NCI-H774 (cell line): ENCODE results near the gene MILR1.
"Not testable (repeated sequence)": the region's sequence is repeated elsewhere in the genome, so short reads cannot be mapped to it uniquely, and the experiment has no call there.

Experiments
- DNase-seq: peaks from one replicate; lab custom pipeline; 2025; lab: John Stamatoyannopoulos, UW

MILR1 gene

DNA sequence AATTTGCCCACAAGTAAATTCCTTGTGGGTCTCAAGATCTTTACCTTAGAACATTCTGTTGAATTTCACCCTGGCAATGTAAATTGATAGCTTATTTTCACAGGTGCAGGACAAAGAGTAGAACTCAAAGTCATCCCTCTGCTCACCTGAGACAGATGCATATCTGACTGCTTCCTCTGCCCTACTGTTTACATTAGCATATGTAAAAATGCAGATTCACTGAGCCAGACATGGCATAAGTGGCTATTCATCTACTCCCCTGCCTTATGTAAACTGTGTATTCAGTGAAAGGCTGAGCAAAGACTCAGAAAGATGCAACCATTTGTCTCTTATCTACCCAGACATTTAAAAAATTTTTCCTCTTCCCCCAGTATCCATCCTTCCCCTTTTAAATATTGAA lies 22.3 kb upstream of the MILR1 start:
- no peak for DNase-seq

DNA sequence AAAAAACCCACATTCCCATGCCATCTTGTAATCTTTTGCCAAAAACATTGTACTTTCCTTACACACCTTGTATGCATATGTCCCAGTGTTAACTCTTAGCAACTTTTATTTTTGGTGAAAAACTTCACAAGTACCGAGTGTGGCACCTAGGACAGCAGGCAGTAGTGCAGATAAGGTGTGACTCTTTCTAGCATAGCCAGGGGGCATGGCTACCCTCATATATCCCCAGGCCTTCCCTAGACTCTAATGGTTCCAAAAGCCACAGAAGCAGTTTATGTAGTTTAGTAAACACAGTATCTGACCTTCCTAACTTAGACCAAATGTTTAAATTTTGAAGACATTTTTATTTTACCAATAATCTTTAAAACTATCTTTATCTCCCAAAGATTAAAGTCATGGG lies 20.5 kb upstream of the MILR1 start:
- DNase-seq, result no peak

DNA sequence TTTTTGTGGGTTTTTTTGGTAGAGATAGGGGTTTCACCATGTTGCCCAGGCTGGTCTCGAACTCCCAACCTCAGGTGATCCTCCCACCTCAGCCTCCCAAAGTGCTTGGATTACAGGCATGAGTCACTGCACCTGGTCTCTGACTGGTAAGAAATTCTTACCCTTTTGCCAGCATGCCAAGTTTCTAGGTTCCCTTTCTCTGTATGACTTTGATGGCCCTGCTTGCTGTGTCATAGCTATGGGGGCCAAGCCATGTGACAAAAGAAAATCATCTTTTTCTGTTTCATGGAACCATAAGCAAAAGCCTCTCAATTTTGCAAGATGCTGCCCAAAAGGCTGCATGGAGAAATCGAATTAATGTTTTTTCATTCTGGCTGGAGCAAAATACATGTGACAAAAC lies 18.9 kb upstream of the MILR1 start:
- not testable (repeated sequence) for DNase-seq

DNA sequence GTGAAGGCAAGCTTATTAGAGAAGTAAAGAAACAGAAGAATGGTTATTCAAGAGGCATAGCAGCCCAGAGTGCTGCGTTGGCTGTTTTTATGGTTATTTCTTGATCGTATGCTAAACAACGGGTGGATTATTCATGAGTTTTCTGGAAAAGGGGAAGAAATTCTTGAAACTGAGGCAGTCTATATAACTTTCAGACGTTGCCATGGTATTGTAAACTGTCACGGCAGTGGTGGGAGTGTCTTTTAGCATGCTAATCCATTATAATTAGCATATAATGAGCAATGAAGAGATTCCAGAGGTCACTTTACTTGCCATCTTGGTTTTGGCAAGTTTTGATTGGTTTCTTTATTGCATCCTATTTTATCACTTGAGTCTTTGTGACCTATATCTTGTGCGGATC lies 17.4 kb upstream of the MILR1 start:
- no peak for DNase-seq

DNA sequence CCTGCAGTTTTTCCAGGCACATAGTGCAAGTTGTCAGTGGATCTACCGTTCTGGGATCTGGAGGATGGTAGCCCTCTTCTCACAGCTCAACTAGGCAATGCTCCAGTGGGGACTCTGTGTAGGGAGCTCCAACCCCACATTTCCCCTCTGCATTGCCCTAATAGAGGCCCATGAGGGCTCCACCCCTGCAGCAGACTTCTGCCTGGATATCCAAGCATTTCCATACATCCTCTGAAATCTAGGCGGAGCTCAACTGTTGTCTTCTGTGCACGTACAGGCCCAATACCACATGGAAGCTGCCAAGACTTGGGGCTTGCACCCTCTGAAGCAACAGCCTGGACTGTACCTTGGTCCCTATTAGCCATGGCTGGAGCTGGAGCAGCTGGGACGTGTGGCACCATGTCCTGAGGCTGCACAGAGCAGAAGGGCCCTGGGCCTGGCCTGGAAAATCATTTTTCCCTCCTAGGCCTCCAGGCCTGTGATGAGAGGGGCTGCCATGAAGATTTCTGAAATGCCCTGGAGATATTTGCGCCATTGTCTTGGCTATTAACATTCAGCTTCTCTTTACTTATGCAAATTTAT lies 10.9 kb upstream of the MILR1 start:
- DNase-seq, result no peak

DNA sequence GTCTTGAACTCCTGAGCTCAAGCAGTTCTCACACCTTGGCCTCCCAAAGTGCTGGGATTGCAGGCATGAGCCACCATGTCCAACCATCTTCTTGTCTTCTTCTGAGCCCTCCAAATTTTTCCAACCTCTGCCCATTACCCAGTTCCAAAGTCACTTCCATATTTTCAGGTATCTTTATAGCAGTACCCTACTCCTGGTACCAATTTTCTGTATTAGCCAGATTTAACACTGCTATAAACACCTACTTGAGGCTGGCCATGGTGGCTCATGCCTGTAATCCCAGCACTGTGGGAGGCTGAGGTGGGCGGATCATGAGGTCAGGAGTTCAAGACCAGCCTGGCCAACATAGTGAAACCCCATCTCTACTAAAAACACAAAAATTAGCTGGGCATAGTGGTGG lies 9.4 kb upstream of the MILR1 start:
- DNase-seq, result not testable (repeated sequence)

DNA sequence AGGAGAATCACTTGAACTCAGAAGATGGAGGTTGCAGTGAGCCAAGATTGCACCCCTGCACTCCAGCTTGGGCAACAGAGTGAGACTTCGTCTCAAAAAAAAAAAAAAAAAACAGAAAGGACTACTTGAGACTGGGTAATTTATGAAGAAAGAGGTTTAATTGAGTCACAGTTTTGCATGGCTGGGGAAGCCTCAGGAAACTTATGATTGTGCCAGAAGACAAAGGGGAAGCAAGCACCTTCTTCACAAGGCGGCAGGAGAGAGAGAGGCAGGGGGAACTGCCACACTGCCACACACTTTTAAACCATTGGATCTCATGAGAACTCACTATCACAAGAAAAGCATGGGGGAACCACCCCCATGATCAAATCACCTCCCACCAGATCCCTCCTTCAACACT lies 9.0 kb upstream of the MILR1 start:
- no peak for DNase-seq

DNA sequence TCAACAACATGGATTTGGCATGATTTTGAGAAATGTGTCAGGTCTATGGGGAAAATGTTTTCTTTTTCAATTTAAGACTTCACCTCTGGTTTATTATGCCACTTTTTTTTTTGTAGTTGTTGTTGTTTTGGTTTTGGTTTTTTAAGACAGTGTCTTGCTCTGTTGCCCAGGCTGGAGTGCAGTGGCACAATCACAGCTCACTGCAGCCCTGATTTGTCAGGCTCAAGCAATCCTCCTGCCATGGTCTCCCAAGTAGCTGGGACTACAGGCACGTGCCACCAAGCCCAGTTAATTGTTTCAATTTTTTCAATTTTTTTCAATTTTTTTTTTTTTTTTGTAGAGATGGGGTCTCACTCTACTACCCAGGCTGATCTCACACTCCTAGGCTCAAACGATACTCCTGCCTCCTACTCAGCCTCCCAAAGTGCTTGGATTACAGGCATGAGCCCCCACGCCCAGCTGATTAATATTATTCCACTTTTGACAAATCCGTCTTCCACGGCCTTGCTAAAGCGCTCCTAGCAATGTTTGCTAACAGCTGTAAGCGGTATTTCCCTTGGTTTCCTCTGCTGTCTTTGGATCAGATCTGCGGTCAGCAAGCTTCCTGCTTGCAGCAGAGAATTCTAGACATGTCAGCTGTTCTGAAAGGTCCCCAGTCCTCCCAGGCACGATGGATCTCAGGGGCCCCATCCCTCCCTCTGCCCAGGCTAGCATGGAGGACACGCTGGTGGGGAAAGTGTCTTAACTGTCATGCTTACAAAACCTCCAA lies 7.0 kb upstream of the MILR1 start:
- no peak for DNase-seq

DNA sequence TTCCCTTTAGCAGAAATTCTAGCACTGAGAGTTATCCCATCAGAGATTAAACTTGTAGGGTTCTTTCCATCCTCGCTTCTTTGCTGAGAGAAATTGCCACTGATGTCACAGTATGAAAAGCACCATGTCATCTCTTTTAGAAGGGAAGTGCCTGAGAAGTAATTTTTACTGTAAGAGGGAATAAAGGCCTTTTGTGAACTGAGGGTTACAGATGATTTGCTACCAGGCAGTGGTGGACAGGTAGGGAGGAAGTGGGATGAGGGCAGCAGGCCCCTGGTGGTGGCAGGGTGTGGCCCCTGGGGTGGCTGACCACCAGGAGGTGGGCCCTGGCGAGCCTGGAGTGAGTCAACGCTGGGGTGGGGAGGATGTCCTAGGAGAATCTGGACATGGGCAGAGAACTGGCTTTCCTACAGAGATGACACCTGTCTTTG lies 6.4 kb upstream of the MILR1 start:
- no peak for DNase-seq

DNA sequence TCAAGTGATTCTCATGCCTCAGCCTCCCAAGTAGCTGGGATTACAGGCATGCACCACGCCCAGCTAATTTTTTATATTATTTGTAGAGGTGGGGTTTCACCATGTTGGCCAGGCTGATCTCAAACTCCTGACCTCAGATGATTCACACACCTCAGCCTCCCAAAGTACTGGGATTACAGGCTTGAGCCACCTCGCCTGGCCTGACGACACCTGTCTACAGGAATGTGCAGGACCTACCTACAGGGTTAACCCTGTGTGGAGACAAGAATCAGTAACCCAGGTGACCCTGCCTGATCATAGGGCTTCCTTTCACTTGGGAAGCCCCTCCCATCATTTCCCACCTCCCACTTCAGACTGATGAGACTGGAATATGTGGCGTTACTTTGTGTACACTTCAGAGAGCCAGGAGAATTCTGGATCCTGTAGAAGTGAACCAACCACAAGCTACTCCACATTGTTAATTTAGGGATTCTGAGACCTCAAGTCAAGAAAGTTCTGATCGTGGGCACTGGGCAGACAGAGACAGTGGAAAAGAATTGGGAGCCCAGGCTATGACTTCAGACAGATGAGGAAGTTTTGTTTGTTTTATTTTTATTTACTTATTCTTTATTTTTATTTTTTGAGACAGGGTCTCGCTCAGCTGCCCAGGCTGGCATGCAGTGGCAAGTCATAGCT lies 5.7 kb upstream of the MILR1 start:
- no peak for DNase-seq

DNA sequence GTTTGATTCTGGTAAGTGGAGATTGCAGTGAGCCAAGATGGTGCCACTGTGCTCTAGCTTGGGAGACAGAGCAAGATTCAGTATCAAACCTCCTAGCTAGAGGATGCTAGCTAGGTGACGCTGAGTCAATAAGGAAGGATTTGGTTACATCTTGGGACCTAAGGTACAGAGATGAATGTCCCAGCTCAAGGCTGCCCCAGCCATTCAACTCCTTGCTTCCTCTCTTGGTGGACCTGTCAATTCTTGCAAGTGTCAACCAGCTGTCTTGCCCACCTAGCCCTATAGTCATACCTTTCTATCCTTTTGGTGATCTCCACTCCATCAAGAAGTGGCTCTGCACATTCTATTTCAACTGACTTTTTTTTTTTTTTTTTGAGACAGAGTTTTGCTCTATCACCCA lies 1.4 kb upstream of the MILR1 start:
- no peak for DNase-seq

DNA sequence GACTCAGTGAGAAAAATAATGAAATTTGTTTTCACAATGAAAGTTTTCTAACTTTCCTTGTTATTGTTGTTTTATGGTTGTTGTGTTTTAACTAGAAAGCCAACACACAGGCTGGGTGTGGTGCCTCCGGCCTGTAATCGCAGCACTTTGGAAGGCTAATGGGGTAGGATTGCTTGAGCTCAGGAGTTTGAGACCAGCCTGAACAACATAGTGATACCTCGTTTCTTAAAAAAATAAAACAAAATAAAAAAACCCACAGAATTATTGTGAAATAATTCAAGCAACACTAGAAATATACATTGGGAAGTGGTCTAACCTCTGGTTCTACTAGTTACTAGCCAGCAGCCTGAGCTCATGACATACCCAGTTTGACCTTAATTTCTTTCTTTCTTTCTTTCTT lies 630 bp downstream of the MILR1 start:
- no peak for DNase-seq

DNA sequence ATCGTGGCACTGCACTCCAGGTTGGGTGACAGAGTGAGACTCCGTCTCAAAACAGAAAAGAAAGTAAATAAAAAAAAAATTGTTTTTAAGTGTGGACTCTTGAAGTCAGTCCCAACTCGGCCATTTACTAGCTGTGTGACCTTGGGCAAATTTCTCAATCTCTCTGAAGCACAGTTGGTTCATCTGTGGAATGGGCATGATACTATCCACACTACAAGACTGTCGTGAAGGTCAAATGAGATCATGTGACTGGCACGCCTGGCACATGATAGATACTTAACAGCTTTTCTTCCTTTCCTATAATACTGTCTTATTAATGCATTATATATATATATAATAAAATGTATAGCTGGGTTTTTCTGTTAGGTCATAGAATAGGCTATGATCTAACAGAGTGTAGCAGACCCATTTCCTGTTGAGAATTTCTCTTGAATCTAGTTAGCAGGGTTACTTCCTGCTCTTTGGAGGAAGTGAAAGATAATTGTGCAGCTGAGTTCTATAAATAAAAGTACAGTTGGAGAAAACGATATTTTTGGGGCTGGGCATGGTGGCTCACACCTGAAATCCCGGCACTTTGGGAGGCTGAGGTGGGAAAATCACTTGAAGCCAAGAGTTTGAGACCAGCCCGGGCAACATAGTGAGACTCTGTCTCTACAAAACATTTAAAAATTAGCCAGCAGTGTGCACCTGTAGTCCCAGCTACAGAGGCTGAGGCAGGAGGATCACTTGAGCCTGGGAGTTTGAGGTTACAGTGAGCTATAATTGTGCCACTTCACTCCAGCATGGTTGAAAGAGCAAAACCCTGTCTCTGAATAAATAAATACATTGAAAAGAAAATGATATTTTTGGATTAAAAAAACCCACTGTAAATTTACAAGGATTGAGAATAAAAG lies 7.3 kb downstream of the MILR1 start:
- DNase-seq, result no peak

DNA sequence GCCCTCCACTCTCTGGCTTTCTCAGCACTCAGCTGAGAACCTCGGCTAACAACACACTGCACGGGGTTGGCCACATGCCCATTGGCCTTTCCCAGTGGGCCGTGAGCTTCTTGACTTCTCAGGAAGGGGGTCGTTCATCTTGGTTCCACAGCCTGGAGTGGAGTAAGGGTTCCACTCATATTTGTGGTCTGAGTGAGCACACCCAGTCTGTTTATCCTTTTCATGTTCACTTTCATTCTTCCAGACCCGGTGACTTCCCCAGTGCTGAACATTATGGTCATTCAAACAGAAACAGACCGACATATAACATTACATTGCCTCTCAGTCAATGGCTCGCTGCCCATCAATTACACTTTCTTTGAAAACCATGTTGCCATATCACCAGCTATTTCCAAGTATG lies 8.2 kb downstream of the MILR1 start:
- no peak for DNase-seq

DNA sequence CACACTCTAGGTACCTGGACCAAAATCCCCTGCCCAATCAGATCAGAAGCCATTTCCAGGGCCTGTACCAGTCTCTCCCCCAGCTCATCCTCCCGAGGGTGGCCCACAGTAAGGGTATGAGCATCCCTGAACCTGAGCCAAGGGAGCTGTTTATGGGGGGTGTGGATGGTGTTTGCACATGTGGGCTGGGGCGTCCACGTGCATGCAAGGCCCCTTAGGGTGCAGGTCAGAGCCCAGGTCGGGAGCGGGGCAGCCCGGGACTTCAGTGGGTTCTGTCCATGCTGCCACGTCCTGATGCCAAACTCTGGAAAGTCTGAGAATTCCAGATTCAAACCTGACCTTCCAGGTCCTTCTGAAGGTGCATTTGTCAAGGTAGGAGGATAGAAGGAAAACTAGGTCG lies 9.8 kb downstream of the MILR1 start:
- no peak for DNase-seq

DNA sequence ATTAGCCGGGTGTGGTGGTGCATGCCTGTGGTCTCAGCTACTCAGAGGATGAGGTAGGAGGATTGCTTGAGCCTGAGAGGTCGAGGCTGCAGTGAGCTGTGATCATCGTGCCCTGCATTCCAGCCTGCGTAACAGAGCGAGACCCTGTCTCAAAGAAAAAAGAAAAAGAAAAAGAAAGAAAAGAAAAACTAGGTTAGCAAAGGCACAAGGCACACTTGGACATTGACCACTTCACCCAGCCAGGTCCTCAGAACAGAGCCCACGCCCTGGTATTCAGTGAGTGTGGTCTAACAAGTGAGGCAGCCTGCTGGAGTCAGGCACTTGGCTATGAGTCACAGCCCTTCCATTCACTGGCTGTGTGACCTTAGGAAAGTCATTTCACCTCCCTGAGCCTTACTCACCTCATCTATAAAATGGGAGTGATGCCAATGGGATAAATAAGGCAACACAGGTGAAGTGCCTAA lies 10.4 kb downstream of the MILR1 start:
- DNase-seq, result no peak

DNA sequence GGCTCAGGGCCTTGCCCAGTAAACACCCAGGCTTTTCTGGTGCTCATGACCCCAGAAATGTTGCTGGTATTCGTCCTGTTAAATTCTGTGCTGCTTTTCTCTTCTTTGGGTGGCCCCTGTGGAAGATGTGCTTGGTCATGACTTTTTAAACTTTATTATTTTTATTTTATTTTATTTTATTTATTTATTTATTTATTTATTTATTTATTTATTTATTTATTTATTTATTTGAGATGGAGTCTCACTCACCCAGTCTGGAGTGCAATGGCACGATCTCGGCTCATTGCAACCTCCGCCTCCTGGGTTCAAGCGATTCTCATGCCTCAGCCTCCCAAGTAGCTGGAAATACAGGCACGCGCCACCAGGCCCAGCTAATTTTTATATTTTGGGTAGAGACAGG lies 10.9 kb downstream of the MILR1 start:
- DNase-seq, result not testable (repeated sequence)

DNA sequence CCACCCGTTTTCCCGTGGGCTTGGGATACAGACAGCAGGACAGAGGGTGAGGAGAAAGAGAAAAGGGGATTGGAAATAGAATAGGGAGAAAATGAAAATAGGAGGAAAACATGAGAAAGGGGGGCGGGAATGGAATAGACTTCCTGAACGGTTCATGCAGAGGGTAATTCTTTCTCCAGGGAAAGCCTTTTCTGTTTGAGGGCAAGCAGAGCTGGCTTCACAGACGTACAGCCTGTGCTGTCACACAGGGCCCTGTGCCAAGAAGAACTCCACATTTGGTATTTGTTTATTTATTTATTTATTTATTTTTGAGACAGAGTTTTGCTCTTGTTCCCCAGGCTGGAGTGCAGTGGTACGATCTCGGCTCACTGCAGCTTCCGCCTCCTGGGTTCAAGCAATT lies 12.0 kb downstream of the MILR1 start:
- DNase-seq, result no peak

DNA sequence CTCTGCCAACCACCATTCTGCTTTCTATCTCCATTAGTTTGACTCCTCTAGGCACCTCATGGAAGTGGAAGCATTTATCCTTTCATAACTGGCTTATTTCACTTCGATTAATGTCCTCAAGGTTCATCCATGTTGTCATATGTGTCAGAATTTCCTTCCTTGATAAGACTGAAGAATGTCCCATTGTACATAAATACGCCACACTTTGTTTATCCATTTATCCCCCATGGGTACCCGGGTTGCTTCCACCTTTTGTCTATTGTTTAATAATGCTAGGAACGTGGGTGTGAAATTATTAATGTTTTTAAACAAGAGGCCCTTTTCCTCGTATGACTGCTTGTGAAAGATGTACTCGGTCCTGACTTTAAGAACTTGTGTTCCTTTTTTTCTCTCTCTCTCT lies 12.9 kb downstream of the MILR1 start:
- DNase-seq, result no peak

DNA sequence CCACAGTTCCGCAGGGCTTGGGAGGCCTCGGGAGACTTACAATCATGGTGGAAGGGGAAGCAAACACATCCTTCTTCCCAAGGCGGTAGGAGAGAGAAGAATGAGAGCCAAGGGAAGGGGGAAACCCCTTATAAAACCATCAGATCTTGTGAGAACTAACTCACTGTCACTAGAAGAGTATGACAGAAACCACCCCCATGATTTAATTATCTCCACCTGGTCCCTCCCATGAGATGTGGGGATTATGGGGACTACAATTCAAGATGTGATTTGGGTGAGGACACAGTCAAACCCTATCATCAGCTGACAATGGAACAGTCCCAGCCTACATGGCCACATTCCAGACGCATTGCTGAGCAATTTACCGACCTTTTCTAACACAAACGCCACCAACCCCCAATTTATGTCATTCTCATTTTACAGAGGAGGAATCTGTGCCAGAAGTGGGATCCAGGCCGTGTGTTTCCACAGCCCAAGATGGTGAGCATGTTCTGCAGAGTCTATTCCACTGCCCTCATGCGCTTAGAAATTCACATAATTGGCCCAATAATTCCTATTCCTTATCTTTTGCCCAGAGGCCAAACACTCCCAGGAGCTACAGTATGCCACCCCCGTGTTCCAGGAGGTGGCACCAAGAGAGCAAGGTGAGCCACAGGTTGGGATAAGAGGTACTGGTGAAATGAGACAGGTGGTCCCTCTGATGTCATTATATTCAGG lies 17.3 kb downstream of the MILR1 start:
- no peak for DNase-seq

DNA sequence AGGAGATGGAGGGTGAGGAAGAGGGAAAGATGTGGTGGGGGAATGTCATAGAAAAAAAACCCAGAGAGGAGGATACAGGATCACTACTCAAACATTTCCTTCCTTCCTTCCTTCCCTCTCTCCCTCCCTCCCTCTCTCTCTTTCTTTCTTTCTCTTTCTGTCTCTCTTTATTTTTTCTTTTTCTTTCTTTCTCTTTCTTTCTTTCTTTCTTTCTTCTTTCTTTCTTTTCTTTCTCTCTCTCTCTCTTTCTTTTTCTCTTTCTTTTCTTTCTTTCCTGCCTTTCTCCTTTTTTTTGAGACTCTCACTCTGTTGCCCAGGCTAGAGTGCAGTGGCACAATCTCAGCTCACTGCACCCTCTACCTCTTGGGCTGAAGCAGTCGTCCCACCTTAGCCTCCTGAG lies 17.9 kb downstream of the MILR1 start:
- DNase-seq, result not testable (repeated sequence)

DNA sequence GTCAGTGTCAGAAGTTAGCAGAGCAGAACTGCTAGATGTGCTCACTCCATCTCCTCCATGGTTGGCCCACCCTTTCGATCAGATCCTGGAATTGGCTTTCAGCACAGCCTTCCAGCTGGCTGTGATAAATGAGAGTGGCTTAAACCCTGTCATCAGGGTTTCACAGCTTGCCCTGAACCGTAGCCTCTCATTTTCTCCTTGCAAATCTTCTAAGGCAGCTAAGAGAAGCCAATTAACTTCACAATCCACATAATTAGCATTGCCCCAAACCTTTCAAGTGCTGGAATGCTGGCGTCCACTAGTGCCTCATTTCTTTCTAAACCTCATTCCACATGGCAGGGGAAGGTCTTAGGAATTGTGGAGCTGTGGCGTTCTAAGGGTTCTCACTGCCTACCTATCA lies 21.7 kb downstream of the MILR1 start:
- no peak for DNase-seq
